K562 (cell line): ENCODE results near the gene CRADD. TPM values are rescaled to one million over a fixed set of nuclear protein-coding genes. Genes with fewer than 3 reads are reported as not detected.

ENCODE experiments used
- ARID2 ChIP-seq: fragments of 450-650 bp; IDR thresholded peaks from 2 replicates; pipeline ENCODE4 v1.6.1; 2017; ENCODE audit warnings: antibody characterized with exemption, mild to moderate bottlenecking
- BRD4 ChIP-seq: fragments of 200-600 bp; sonication (generic); IDR thresholded peaks from 2 replicates; pipeline ENCODE4 v1.6.1; 2017; ENCODE audit warnings: inconsistent platforms
- CCAR2 ChIP-seq: fragments of 200-400 bp; formaldehyde crosslinking; IDR thresholded peaks from 2 replicates; pipeline ENCODE4 v1.6.1; 2017; ENCODE audit warnings: mild to moderate bottlenecking, low read depth, low read length
- CREB3 ChIP-seq: fragments of 450-650 bp; conservative IDR thresholded peaks from 2 replicates; pipeline ENCODE4 v1.6.1; 2016; ENCODE audit warnings: missing genetic modification characterization, low read depth, mild to moderate bottlenecking, missing compliant biosample characterization, moderate library complexity
- HNRNPLL ChIP-seq: fragments of 200-400 bp; formaldehyde crosslinking; IDR thresholded peaks from 2 replicates; pipeline ENCODE4 v1.6.1; 2017; ENCODE audit warnings: low read length, low read depth, mild to moderate bottlenecking; ENCODE audit not compliant: poor library complexity, severe bottlenecking
- MAZ ChIP-seq, 2 experiments: fragments of 450-650 bp in 1 of 2; sonication (generic) in 1 of 2; formaldehyde crosslinking; IDR thresholded peaks in 1 of 2; conservative IDR thresholded peaks in 1 of 2; 2 replicates each; pipeline versions ENCODE4 v1.4.0 to v1.5.0; 2020; ENCODE audit warnings: mild to moderate bottlenecking in 1 of 2, missing genetic modification reagents in 1 of 2
- NR3C1 ChIP-seq: sonication (generic); formaldehyde crosslinking; IDR thresholded peaks from 2 replicates; pipeline ENCODE4 v1.8.1; 2022; ENCODE audit warnings: missing genetic modification reagents
- RREB1 ChIP-seq: fragments of 250-450 bp; sonication (Bioruptor Pico); IDR thresholded peaks from 2 replicates; pipeline ENCODE4 v1.4.0; 2020
- SMARCC2 ChIP-seq: fragments of 450-650 bp; IDR thresholded peaks from 2 replicates; pipeline ENCODE4 v1.6.1; 2017; ENCODE audit warnings: antibody characterized with exemption, moderate library complexity, mild to moderate bottlenecking, low read depth
- TARDBP ChIP-seq: fragments of 450-650 bp; IDR thresholded peaks from 2 replicates; pipeline ENCODE4 v1.6.1; 2016
- ZFP91 ChIP-seq: sonication (generic); formaldehyde crosslinking; IDR thresholded peaks from 2 replicates; pipeline ENCODE4 v1.8.0; 2022; ENCODE audit warnings: mild to moderate bottlenecking, missing genetic modification reagents
- ZKSCAN8 ChIP-seq: fragments of 200-800 bp; sonication (Bioruptor generic); IDR thresholded peaks from 2 replicates; pipeline ENCODE4 v1.6.1; 2016; ENCODE audit warnings: missing genetic modification characterization, missing compliant biosample characterization
- ZNF143 ChIP-seq: sonication (generic); formaldehyde crosslinking; IDR thresholded peaks from 2 replicates; pipeline ENCODE4 v1.9.0; 2022; ENCODE audit warnings: mild to moderate bottlenecking, missing genetic modification reagents
- ZNF217 ChIP-seq: sonication (generic); formaldehyde crosslinking; IDR thresholded peaks from 2 replicates; pipeline ENCODE4 v1.8.0; 2022; ENCODE audit warnings: mild to moderate bottlenecking, missing genetic modification reagents
- ZNF239 ChIP-seq: fragments of 250-450 bp; sonication (Bioruptor Pico); IDR thresholded peaks from 2 replicates; pipeline ENCODE4 v1.4.0; 2020; ENCODE audit warnings: mild to moderate bottlenecking
- ZNF707 ChIP-seq: fragments of 250-450 bp; sonication (Bioruptor Pico); conservative IDR thresholded peaks from 2 replicates; pipeline ENCODE4 v1.8.0; 2022; ENCODE audit warnings: inconsistent platforms, mild to moderate bottlenecking, moderate library complexity
- ZNF79 ChIP-seq: fragments of 250-450 bp; sonication (Bioruptor Pico); IDR thresholded peaks from 2 replicates; pipeline ENCODE4 v1.4.0; 2020; ENCODE audit warnings: low read depth, mild to moderate bottlenecking, moderate library complexity
- ZNF830 ChIP-seq: fragments of 250-450 bp; sonication (Bioruptor Pico); IDR thresholded peaks from 2 replicates; pipeline ENCODE4 v1.5.0; 2021; ENCODE audit warnings: mild to moderate bottlenecking
- polyA plus RNA-seq, 8 experiments: library from polyadenylated mRNA; depleted of rRNA in 4 of 8; stranded (reverse) in 5 of 8; unstranded in 3 of 8; fragments of >200 nt; fragmentation: Nextera tagmentation in 2 of 8; fragmentation: Illumina TruSeq in 1 of 8; extraction: Ambion mirVana in 2 of 8; extraction: Trizol in 1 of 8; gene quantifications; 2 replicates each; pipeline versions ENCODE4 v1.2.1 to v1.2.3, GENCODE V29; 2011 to 2014; ENCODE audit warnings: inconsistent platforms in 1 of 8, missing spikeins in 1 of 8
- total RNA-seq, 7 experiments: library from RNA; depleted of rRNA in 6 of 7; stranded (reverse); fragments of >200 nt in 6 of 7; fragmentation: Illumina TruSeq in 2 of 7; extraction: Trizol in 2 of 7; gene quantifications; 2 replicates each; pipeline versions ENCODE4 v1.2.1 to v1.2.3, GENCODE V29; 2011 to 2021; ENCODE audit warnings: low replicate concordance in 1 of 7
- TF ChIP-seq, protein P1 (sequence below): fragments of 450-650 bp; IDR thresholded peaks from 2 replicates; pipeline ENCODE4 v1.6.1; 2016; ENCODE audit warnings: borderline replicate concordance

The CRADD gene
- total and polyA plus RNA-seq, 9 of the 15 experiments (the other 6 are each of a cell fraction or from before 2014, with no cell fraction given), result 20.5 to 41.1 (median 25.9) TPM

DNA sequence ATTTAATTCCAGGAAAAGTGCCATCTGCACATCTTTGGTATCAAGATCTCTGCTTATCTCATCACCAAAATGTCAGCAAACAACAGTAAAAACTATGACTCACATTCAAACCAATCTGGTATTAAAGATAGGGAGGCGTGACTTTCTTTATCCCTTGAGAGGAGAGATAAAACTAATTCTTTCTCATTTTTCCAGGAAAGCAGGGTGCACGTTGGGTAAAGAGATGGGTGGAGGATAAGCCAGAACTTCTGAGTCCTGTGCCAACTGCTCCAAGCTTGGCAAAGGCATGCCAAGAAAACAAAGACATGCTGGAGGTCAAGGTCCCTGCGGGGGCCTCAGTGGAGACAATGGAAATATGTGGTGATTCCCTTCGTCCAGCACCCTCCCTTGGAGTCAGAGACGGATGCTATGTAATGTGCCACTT lies 245.4 kb downstream of the CRADD start (continued):
- TF ChIP-seq CREB3 (tag), result no peak
- peak; percentile 94 for TF ChIP-seq SMARCC2
- TF ChIP-seq BRD4, result no peak
- TF ChIP-seq ZNF830, result no peak
- no peak for TF ChIP-seq ZFP91 (CRISPR knock-in tag)
- TF ChIP-seq ZNF143 (CRISPR knock-in tag), result no peak
- TF ChIP-seq ZKSCAN8 (CRISPR knock-in tag), result no peak
- TF ChIP-seq ZNF217 (CRISPR knock-in tag), result no peak
- TF ChIP-seq ZNF79, result peak; percentile 34; the same call in 1 of the 2 replicates
- TF ChIP-seq, protein P1, sequence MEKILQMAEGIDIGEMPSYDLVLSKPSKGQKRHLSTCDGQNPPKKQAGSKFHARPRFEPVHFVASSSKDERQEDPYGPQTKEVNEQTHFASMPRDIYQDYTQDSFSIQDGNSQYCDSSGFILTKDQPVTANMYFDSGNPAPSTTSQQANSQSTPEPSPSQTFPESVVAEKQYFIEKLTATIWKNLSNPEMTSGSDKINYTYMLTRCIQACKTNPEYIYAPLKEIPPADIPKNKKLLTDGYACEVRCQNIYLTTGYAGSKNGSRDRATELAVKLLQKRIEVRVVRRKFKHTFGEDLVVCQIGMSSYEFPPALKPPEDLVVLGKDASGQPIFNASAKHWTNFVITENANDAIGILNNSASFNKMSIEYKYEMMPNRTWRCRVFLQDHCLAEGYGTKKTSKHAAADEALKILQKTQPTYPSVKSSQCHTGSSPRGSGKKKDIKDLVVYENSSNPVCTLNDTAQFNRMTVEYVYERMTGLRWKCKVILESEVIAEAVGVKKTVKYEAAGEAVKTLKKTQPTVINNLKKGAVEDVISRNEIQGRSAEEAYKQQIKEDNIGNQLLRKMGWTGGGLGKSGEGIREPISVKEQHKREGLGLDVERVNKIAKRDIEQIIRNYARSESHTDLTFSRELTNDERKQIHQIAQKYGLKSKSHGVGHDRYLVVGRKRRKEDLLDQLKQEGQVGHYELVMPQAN, result no peak
- TF ChIP-seq ARID2, result no peak
- TF ChIP-seq HNRNPLL, result no peak
- TF ChIP-seq RREB1, result no peak
- no peak for TF ChIP-seq ZNF707 (CRISPR knock-in tag)
- TF ChIP-seq CCAR2, result no peak
- no peak for TF ChIP-seq NR3C1
- TF ChIP-seq MAZ (CRISPR knock-in tag; conservative IDR thresholded peaks at IDR 0.05 in 1 of 2, IDR thresholded peaks at IDR 0.05 in 1 of 2), result peak; percentile 49 to 54; a peak in 1 of 4 replicates
- TF ChIP-seq ZNF239 (CRISPR knock-in tag), result no peak; the same call in 1 of the 2 replicates
- TF ChIP-seq TARDBP, result no peak
